GM21390 (cell line): ENCODE measurements around the gene TKTL1.
"Not testable (repeated sequence)": the region's sequence is repeated elsewhere in the genome, so short reads cannot be mapped to it uniquely, and the experiment has no call there.

Experiments used
- ATAC-seq: cut with Tn5 transposase; IDR thresholded peaks from one replicate; pipeline ENCODE4 v1.9.1; 2021; ENCODE audit not compliant: unreplicated experiment

TKTL1 gene

GRCh38 chrX:154343063-154343462 lies 47.5 kb downstream of the TKTL1 start:
- ATAC-seq = not testable (repeated sequence)

- ATAC-seq = not testable (repeated sequence)
Measured at GRCh38 chrX:154343620-154344019, 48.0 kb downstream of the TKTL1 start.

DNA sequence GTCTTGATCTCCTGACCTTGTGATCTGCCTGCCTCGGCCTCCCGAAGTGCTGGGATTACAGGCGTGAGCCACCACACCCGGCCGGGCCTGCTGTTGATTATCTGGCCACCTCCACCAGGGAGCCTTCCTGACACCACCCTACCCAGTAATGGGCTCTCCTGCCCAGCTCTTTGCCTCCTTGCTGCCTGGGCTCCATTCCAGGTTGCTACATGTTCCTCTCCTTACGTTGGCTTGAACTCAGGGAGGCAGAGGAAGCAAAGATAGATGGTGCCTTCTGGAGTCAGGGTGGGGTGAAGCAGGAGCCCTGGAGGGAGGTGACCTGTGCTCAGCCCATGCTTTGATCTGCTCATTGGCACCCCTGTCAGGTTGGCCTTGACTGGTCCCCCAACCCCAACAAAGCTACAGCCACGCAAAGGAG lies 52.5 kb downstream of the TKTL1 start:
- no peak for ATAC-seq

- no peak for ATAC-seq
Measured at GRCh38 chrX:154348646-154349358, 53.2 kb downstream of the TKTL1 start.

GRCh38 chrX:154349359-154349935 lies 53.9 kb downstream of the TKTL1 start:
- ATAC-seq = no peak

DNA sequence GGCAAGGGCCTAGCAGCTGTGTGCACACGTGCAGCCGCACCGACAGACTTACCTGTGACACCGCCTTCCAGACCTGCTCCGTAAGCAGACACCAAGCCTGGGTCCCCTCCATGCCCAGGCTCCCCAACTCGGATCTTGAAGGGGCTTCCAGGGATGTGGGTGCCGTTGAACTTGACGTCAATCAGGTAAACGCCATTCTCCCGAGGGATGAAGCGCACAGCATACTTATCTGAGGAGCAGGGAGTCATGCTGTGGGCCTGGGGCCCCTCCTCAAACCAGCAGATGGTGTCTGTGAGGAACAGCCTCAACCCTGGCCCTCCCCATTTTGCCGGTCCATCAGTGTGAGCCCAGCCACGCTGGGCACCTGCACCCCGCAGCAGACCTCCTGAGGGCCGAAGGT lies 54.4 kb downstream of the TKTL1 start:
- ATAC-seq = no peak

DNA sequence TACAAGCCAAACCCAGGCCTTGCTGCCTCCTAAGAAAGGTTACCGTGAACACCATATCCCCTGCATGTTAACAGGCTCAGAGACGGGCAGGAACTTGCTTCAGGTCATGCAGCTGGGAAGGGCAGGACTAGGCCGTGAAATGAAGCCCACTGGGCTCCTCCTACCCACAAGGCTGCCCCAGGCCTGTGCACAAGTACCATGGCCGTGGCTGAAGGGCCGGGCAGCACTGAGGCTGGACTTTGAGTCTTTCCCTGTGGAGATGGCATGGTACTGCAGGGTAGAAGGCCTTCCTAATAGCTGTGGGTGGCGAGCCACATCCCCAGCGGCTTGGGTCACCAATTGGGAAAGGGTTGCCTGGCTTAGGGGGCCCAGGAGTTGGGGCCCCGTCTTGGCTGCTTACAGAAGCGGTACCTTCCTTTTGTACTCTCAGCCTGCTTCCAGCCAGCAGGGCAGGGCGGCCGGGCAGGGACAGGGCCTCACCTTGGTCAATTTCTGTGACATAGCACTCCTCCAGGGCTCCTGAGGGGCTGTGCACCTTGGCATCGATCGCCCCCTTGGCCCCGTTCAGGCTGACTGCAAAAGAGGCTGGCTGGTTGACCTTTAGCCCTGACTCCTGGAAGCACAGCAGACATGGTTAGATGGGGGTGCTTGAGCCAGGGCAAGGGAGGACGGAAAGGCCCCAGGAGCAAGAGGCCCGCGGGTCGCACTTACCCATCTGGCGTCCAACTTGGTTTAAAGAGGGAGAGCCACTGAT lies 55.0 kb downstream of the TKTL1 start:
- no peak for ATAC-seq

GRCh38 chrX:154351183-154352011 lies 55.8 kb downstream of the TKTL1 start:
- ATAC-seq = no peak

GRCh38 chrX:154352012-154352401 lies 56.4 kb downstream of the TKTL1 start:
- no peak for ATAC-seq

- no peak for ATAC-seq
Measured at GRCh38 chrX:154352466-154352865, 56.9 kb downstream of the TKTL1 start.

DNA sequence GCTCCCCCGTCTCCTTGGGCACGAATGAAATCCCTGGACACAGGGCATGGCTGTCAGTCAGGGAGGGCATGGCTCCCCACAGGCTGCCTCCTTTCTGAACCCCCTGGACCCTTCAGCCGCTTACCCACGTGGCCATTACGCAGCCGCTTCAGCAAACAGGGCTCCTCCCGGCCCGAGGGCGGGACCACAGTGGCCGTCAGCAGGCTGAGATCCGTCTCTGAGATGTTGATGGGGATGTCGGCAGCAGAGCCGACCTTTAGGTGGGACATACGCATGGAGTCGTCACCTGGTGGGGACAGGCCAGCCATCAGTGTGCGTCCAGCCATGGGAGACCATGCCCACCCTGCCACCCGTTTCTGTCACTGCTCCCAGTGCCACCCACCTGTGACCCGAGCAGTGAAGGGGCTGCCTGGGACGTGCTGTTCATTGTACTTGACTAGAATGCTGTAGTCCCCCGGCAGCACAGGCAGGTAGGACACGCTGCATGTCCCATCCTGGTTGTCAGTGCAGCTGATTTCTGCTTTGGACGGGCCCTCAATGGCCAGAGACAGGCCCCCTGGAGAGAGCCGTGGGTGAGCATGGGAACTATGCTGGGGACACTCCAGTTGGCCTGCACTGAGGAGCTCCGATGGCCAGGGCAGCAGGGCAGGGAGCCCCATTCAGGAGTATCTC lies 57.7 kb downstream of the TKTL1 start:
- ATAC-seq = no peak

GRCh38 chrX:154354013-154354412 lies 58.4 kb downstream of the TKTL1 start:
- no peak for ATAC-seq

DNA sequence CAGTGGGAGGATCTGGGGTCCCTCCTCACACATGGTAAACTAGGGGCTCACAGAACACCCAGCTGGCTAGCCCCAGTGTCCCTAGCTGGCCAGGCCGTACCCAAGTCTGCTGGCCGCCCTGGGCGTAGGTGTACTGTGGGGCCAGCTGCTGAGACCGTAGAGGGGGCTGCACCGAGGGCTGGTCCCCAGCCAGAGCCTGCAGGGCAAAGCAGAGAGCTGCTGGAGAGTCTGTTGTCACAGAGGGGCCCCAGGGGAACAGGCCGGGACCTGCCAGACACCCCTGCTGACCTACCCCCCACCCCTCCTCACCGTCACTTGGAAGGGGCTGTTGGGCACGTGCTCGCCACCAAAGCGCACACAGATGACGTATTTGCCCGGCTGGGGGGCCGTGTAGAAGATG lies 58.9 kb downstream of the TKTL1 start:
- no peak for ATAC-seq

DNA sequence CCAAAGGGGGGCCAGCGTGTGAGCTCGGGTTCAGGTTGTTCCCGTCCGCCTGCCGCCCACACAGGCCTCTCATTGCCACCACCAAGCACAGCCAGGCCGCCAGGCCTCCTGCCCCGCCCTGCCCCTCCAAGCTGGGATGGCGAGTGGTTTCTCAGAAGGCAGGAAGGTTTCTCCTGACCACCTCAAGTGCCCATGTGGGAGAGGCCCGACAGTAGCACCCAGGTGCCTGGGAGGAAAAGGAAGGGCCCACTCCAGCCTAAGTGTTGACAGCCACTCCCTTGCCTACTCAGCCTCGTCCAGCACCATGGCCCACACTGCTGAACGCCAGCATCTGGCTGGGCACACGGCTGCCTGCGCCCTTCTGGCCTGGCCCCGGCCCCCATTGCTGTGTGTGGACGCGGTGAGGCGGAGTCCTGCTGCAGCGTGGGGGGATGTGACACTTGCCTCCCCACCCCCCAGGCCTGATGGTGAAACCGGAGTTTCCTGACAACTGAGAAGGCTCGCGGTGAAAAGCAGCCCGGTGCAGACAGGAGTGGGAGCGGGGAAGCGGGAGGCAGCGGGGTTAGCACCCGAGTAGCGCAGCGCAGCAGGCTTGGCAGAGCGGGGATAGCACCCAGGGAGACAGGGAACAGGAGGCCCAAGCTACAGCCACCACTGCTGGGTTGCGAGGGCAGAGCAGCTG lies 59.6 kb downstream of the TKTL1 start:
- no peak for ATAC-seq

GRCh38 chrX:154355776-154356140 lies 60.2 kb downstream of the TKTL1 start:
- ATAC-seq = no peak

DNA sequence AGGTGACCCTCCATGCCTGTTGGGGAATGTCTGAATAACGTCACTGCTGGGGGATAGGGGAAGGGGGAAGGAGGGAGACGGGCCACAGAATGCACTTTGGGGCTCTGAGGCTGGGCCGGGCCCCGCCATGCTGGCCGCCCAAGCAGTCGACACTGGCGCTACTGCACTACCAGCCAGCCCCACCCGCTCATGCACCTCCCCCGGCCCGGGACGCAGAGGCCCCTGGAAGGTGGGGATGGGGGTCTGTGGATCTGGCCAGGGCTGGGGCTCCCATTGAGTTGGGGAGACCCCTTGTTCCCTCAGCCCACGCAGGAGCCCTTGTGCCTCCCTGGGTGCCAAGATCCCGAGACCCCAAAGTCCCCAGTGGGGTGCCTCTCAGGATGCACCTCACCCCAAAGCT lies 61.0 kb downstream of the TKTL1 start:
- no peak for ATAC-seq

DNA sequence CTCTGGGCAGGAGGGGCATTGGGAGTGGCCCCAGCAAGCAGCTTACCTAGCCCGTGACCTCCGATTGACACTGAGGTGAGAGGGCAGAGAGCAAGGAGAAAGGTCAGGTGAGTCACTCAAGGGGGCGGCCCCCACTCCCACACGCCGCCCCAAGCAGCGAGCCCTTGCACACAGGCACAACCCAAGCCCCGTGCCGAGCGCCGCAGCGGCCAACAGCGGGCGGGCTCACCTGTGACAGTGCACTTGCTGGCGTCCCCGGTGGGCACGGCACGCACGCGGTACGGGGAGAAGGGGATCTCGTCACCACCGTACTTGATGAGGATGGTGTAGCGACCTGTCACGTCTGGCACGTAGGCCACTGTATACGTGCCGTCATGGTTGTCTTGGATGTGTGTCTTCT lies 61.6 kb downstream of the TKTL1 start:
- no peak for ATAC-seq

- no peak for ATAC-seq
Measured at GRCh38 chrX:154358011-154358410, 62.4 kb downstream of the TKTL1 start.

DNA sequence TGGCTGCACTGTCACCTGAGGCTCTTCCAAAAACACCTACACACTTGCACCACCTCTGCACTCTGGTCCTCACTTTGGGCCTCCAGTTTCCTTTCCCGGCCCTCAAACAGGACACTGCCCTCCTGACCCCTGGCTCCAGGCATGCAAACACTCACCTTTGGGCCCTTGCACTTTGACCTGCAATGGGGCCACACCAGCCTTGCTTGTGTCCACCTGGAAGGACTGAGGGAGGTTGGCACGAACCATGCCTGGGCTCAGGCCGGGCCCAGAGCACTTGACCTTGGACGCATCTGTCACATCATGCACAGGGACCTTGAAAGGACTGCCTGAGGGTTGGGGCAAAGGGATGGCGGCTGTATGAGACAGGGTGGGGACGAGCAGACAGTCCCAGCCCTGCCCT lies 63.2 kb downstream of the TKTL1 start:
- ATAC-seq = no peak
